Neural cell (in vitro differentiated cells): ENCODE results near the gene TMEM170B. TPM values are rescaled to one million over a fixed set of nuclear protein-coding genes. Genes with fewer than 3 reads are reported as not detected.

ENCODE experiments used
- H2AFZ ChIP-seq: fragments of 200-600, 300-800 bp; sonication (generic), shearing (Covaris generic); 2 replicates; pipeline ENCODE4 v1.6.0; 2014; ENCODE audit warnings: low read depth, mild to moderate bottlenecking, antibody characterized with exemption, low read length, moderate library complexity
- H3F3A ChIP-seq: fragments of 200-600 bp; shearing (Covaris generic); 2 replicates; pipeline ENCODE4 v1.6.1; 2016; ENCODE audit warnings: mild to moderate bottlenecking, moderate library complexity, mixed read lengths, antibody characterized with exemption, low read length; ENCODE audit not compliant: insufficient read depth, poor library complexity, severe bottlenecking
- H3K27ac ChIP-seq: fragments of 200-600, 300-800 bp; sonication (generic), shearing (Covaris generic); 2 replicates; pipeline ENCODE4 v1.5.1; 2014; ENCODE audit warnings: mild to moderate bottlenecking, low read length, moderate library complexity
- H3K27me3 ChIP-seq: fragments of 300-800, 200-600 bp; sonication (generic), shearing (Covaris generic); 2 replicates; pipeline ENCODE4 v1.6.0; 2014; ENCODE audit warnings: mild to moderate bottlenecking, low read depth, low read length, moderate library complexity; ENCODE audit not compliant: insufficient read depth
- H3K36me3 ChIP-seq: fragments of 300-800, 200-600 bp; sonication (generic), shearing (Covaris generic); 2 replicates; pipeline ENCODE4 v1.5.1; 2014; ENCODE audit warnings: mild to moderate bottlenecking, antibody characterized with exemption, low read length, moderate library complexity; ENCODE audit not compliant: insufficient read depth
- H3K4me2 ChIP-seq: fragments of 300-800, 200-600 bp; sonication (generic), shearing (Covaris generic); 2 replicates; pipeline ENCODE4 v1.6.0; 2014; ENCODE audit warnings: mild to moderate bottlenecking, low read length
- H3K4me3 ChIP-seq: fragments of 300-800, 200-600 bp; sonication (generic), shearing (Covaris generic); 2 replicates; pipeline ENCODE4 v1.5.1; 2014; ENCODE audit warnings: mild to moderate bottlenecking, low read length, moderate library complexity
- H3K79me2 ChIP-seq: fragments of 200-600 bp; shearing (Covaris generic); replicated peaks from 2 replicates; pipeline ENCODE4 v1.6.0; 2014; ENCODE audit warnings: mild to moderate bottlenecking, low read length, moderate library complexity; ENCODE audit not compliant: insufficient read depth
- H3K9ac ChIP-seq: fragments of 300-800, 200-600 bp; sonication (generic), shearing (Covaris generic); 2 replicates; pipeline ENCODE4 v1.6.1; 2016; ENCODE audit warnings: mild to moderate bottlenecking, low read length, mixed read lengths
- H3K9me2 ChIP-seq: fragments of 200-600 bp; shearing (Covaris generic); 2 replicates; pipeline ENCODE4 v1.6.1; 2016; ENCODE audit warnings: mild to moderate bottlenecking, low read length, mixed read lengths; ENCODE audit not compliant: insufficient read depth
- H3K9me3 ChIP-seq: fragments of 200-600, 300-800 bp; sonication (generic), shearing (Covaris generic); 2 replicates; pipeline ENCODE4 v1.6.1; 2016; ENCODE audit warnings: mild to moderate bottlenecking, mixed run types, low read length, moderate library complexity, mixed read lengths
- H4K20me1 ChIP-seq: fragments of 200-600 bp; shearing (Covaris generic); 2 replicates; pipeline ENCODE4 v1.6.1; 2016; ENCODE audit warnings: mild to moderate bottlenecking, mixed run types; ENCODE audit not compliant: insufficient read depth
- CTCF ChIP-seq: fragments of 450-650 bp; IDR thresholded peaks from 2 replicates; pipeline ENCODE4 v1.5.1; 2014; ENCODE audit warnings: antibody characterized with exemption, mild to moderate bottlenecking, moderate library complexity; ENCODE audit not compliant: poor library complexity, severe bottlenecking
- EP300 ChIP-seq: fragments of 450-650 bp; conservative IDR thresholded peaks from 2 replicates; pipeline ENCODE4 v1.6.1; 2014; ENCODE audit warnings: antibody characterized with exemption, mild to moderate bottlenecking, moderate library complexity; ENCODE audit not compliant: poor library complexity, severe bottlenecking
- EZH2 ChIP-seq: fragments of 200-600, 300-800 bp; shearing (Covaris generic), sonication (generic); IDR thresholded peaks from 2 replicates; pipeline ENCODE4 v1.6.1; 2014; ENCODE audit warnings: antibody characterized with exemption, low read length, borderline replicate concordance, mild to moderate bottlenecking; ENCODE audit not compliant: insufficient read depth, poor library complexity, severe bottlenecking
- MXI1 ChIP-seq: fragments of 450-650 bp; conservative IDR thresholded peaks from 2 replicates; pipeline ENCODE4 v1.6.1; 2014; ENCODE audit warnings: antibody characterized with exemption, mild to moderate bottlenecking; ENCODE audit not compliant: poor library complexity, severe bottlenecking
- POLR2AphosphoS5 ChIP-seq: IDR thresholded peaks from 2 replicates; pipeline ENCODE4 v1.6.1; 2012
- RAD21 ChIP-seq: fragments of 450-650 bp; conservative IDR thresholded peaks from 2 replicates; pipeline ENCODE4 v1.6.1; 2014; ENCODE audit warnings: antibody characterized with exemption, mild to moderate bottlenecking, moderate library complexity
- SMC3 ChIP-seq: fragments of 450-650 bp; conservative IDR thresholded peaks from 2 replicates; pipeline ENCODE4 v1.6.1; 2014; ENCODE audit warnings: antibody characterized with exemption, mild to moderate bottlenecking, moderate library complexity; ENCODE audit not compliant: poor library complexity
- TAF1 ChIP-seq: IDR thresholded peaks from 2 replicates; pipeline ENCODE4 v1.6.1; 2012; ENCODE audit warnings: low read depth
- polyA plus RNA-seq: library from polyadenylated mRNA; depleted of rRNA; stranded (reverse); fragments of >200 nt; gene quantifications from 2 replicates; pipeline ENCODE4 v1.2.3, GENCODE V29; 2014
- TF ChIP-seq, protein P1 (sequence below): IDR thresholded peaks from 2 replicates; pipeline ENCODE4 v1.6.1; 2012; ENCODE audit warnings: borderline replicate concordance

TMEM170B gene
- polyA plus RNA-seq, 1 donor from 2014 or later: 29.1 TPM

DNA sequence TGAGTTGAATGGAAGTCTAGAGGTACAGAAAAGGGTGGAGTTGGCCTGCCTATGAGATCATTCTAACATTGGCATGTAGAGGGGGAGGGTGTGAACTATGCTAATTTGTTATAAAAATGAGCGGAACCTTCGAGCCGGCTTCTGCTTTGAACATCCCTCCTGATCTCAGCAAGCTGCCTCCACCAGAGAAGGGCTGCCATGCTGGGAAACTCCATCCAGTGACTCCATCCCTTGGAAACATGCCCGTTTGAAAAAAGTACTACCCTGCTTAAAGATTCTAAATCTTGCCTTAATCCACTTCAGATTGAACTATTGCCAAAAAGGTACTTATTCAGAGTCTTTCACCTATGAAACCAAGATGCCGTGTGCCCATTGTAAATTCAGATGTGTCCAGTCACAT is 43.6 kb upstream of the TMEM170B start:
- Histone ChIP-seq H3K9me2 (no peaks in the 10 kb centered on the region), H3K27ac (no peak overlapping the region), H3K27me3 (no peaks in the 10 kb centered on the region), H3K9me3 (no peaks in the 10 kb centered on the region), H3F3A (no peaks in the 10 kb centered on the region), H3K79me2 (no peaks in the 10 kb centered on the region), H3K4me2 (no peak overlapping the region), H4K20me1 (no peaks in the 10 kb centered on the region), H2AFZ (no peak overlapping the region), H3K4me3 (no peak overlapping the region), H3K36me3 (no peaks in the 10 kb centered on the region), H3K9ac (no peak overlapping the region)
- TF ChIP-seq RAD21: no peak

DNA sequence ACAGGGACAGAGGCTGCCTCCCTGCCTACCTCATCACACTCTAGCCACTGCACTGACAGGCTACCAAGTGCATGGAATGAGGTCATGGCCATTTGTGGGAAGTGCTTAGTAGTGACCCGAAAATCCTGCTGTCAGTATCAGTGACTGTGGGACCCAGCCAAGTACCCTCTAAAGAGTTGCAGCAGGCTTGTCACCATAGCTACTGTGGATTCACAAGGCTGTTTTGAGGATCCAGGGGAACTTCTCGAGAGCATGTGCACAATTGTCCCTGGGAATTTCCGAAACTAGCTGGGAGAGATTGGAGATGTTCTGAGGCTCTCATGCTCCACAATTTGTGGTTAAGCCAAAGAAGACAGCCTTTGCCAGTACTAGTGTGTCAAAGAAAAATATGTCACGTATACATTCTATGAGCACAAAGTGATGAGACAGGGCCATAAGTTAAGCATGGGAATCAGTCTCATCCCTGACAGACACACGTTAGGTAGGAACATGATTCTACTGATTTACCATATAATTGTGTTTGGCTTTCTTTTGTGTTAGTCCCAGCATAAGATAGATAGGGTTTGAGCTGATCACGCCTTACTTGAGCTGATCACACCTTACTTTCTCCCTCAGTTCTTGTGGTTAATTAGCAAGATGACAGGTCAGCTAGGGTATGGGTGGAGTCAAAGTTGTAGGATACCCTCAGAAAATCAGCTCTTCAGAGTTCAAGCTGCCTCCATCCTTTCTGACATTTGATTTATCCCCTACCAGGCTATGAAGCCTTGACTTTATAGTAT is 42.6 kb upstream of the TMEM170B start:
- no peaks in the 10 kb centered on the region for H3K36me3 ChIP-seq
- H3K9ac ChIP-seq: no peak overlapping the region
- no peaks in the 10 kb centered on the region for H3K27me3 ChIP-seq
- H3K4me3 ChIP-seq: no peak overlapping the region
- no peak for TF ChIP-seq TAF1
- no peaks in the 10 kb centered on the region for H3F3A ChIP-seq
- no peaks in the 10 kb centered on the region for H3K9me2 ChIP-seq
- H2AFZ ChIP-seq: no peak overlapping the region
- no peak overlapping the region for H3K27ac ChIP-seq
- H3K9me3 ChIP-seq: no peaks in the 10 kb centered on the region
- H4K20me1 ChIP-seq: no peaks in the 10 kb centered on the region
- H3K4me2 ChIP-seq: no peak overlapping the region
- no peaks in the 10 kb centered on the region for H3K79me2 ChIP-seq

DNA sequence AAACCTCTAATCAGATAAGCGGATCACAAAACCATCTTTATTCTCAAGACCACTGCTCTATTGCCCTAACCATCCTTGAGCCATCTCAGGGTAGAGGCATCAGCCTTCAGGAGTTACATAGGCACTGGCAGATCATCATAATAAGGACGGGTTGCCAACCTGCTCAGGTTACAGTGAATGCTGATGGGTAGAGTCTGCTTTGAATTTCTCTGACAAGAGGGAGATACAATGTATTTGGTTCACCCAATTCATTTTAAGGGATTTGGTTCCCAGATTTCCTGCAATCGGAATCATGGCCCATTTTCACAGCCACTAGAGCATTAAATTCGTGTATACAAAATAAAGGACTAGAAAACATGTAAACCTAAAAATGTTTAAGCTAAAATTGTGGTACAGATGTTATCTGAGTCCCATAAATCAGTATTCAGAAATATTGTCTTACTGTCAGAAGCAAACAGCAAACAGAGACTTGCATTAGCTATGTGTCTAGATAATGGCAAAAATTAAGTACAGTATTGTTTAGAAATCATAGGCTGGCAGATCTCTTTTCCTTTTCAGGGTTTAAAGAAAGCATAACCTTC is 41.9 kb upstream of the TMEM170B start:
- H3K27ac ChIP-seq: no peak overlapping the region
- TF ChIP-seq EZH2: no peak
- TF ChIP-seq SMC3: no peak
- no peak for TF ChIP-seq MXI1
- TF ChIP-seq POLR2AphosphoS5: no peak
- TF ChIP-seq, protein P1, sequence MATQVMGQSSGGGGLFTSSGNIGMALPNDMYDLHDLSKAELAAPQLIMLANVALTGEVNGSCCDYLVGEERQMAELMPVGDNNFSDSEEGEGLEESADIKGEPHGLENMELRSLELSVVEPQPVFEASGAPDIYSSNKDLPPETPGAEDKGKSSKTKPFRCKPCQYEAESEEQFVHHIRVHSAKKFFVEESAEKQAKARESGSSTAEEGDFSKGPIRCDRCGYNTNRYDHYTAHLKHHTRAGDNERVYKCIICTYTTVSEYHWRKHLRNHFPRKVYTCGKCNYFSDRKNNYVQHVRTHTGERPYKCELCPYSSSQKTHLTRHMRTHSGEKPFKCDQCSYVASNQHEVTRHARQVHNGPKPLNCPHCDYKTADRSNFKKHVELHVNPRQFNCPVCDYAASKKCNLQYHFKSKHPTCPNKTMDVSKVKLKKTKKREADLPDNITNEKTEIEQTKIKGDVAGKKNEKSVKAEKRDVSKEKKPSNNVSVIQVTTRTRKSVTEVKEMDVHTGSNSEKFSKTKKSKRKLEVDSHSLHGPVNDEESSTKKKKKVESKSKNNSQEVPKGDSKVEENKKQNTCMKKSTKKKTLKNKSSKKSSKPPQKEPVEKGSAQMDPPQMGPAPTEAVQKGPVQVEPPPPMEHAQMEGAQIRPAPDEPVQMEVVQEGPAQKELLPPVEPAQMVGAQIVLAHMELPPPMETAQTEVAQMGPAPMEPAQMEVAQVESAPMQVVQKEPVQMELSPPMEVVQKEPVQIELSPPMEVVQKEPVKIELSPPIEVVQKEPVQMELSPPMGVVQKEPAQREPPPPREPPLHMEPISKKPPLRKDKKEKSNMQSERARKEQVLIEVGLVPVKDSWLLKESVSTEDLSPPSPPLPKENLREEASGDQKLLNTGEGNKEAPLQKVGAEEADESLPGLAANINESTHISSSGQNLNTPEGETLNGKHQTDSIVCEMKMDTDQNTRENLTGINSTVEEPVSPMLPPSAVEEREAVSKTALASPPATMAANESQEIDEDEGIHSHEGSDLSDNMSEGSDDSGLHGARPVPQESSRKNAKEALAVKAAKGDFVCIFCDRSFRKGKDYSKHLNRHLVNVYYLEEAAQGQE: no peak
- no peak for TF ChIP-seq RAD21
- no peak for TF ChIP-seq TAF1
- TF ChIP-seq CTCF: no peak
- TF ChIP-seq EP300: no peak
- H3K9me3 ChIP-seq: no peaks in the 10 kb centered on the region
- no peaks in the 10 kb centered on the region for H3K27me3 ChIP-seq
- H3F3A ChIP-seq: no peaks in the 10 kb centered on the region
- no peak overlapping the region for H3K9ac ChIP-seq
- H2AFZ ChIP-seq: no peak overlapping the region
- H3K4me3 ChIP-seq: no peak overlapping the region
- no peak overlapping the region for H3K4me2 ChIP-seq
- no peaks in the 10 kb centered on the region for H4K20me1 ChIP-seq
- no peaks in the 10 kb centered on the region for H3K9me2 ChIP-seq
- no peaks in the 10 kb centered on the region for H3K36me3 ChIP-seq
- no peaks in the 10 kb centered on the region for H3K79me2 ChIP-seq
